H1 (cell line): Measurements from ENCODE around the gene USH1G. TPM values are rescaled to one million over a fixed set of nuclear protein-coding genes. Genes with fewer than 3 reads are reported as not detected.

Experiments used
- ATF2 ChIP-seq: IDR thresholded peaks from 2 replicates; pipeline ENCODE4 v1.6.1; 2012; ENCODE audit warnings: low read length, inconsistent platforms
- ATF3 ChIP-seq: IDR thresholded peaks from 2 replicates; pipeline ENCODE4 v1.6.1; 2011; ENCODE audit warnings: low read depth, mild to moderate bottlenecking, low read length; ENCODE audit not compliant: insufficient read depth
- EP300 ChIP-seq, 2 experiments: IDR thresholded peaks; 1 replicate in 1 of 2; 2 replicates in 1 of 2; pipeline ENCODE4 v1.6.1; 2011 to 2012; ENCODE audit warnings: low read depth in 2 of 2, low read length in 2 of 2, mild to moderate bottlenecking in 2 of 2, borderline replicate concordance in 1 of 2, inconsistent platforms in 1 of 2, moderate library complexity in 1 of 2
- PHF8 ChIP-seq: fragments of 200-600 bp; sonication (generic); conservative IDR thresholded peaks from 2 replicates; pipeline ENCODE4 v1.7.1; 2012; ENCODE audit warnings: low read depth, mild to moderate bottlenecking, inconsistent platforms, low read length, moderate library complexity
- POLR2A ChIP-seq, 2 experiments: IDR thresholded peaks; 1 replicate in 1 of 2; 2 replicates in 1 of 2; pipeline ENCODE4 v1.6.1; 2011; ENCODE audit warnings: low read depth in 2 of 2, low read length in 2 of 2, mild to moderate bottlenecking in 2 of 2; ENCODE audit errors: control extremely low read depth in 1 of 2
- POLR2AphosphoS5 ChIP-seq: IDR thresholded peaks from 2 replicates; pipeline ENCODE4 v1.6.1; 2011; ENCODE audit warnings: low read depth, low read length
- polyA plus RNA-seq, 7 experiments: library from polyadenylated mRNA; depleted of rRNA in 3 of 7; stranded (reverse) in 5 of 7; unstranded in 2 of 7; fragments of >200 nt in 5 of 7; fragments of 200-250 nt in 2 of 7; gene quantifications; 1 replicate in 5 of 7; 2 replicates in 1 of 7; 4 replicates in 1 of 7; pipeline versions ENCODE4 v1.2.1 to v1.2.3, GENCODE V29; 2011 to 2013; ENCODE audit warnings: missing spikeins in 2 of 7, mixed read lengths in 2 of 7
- total RNA-seq: library from RNA; stranded (reverse); fragmentation: NEBNext Ultra II Directional; extraction: Animal tissue kit (Norgen Biotek cat#: 25700); gene quantifications from 2 replicates; pipeline ENCODE4 v1.2.1, GENCODE V29; 2021

Gene USH1G
- total and polyA plus RNA-seq, 2 of the 8 experiments (the other 6 are each of a cell fraction or from before 2014, with no cell fraction given): 1.6 to 4.3 TPM

- TF ChIP-seq ATF3: no peak
- no peak for TF ChIP-seq EP300 (IDR thresholded peaks at IDR 0.05; ENCODE audit: borderline replicate concordance in 1 of 2, low read depth in 2 of 2, low read length in 2 of 2)
- TF ChIP-seq POLR2A (IDR thresholded peaks at IDR 0.05; ENCODE audit: control extremely low read depth in 1 of 2, low read depth in 2 of 2, low read length in 2 of 2): no peak
- TF ChIP-seq PHF8: no peak
- TF ChIP-seq POLR2AphosphoS5: no peak
- no peak for TF ChIP-seq ATF2
Observed at GRCh38 chr17:74951680-74952421, 28.8 kb upstream of the USH1G start (continued).
